HCT116 (cell line): ENCODE results near the gene NRROS. TPM values are rescaled to one million over a fixed set of nuclear protein-coding genes. Genes with fewer than 3 reads are reported as not detected.

Experiments
- ATAC-seq: fragments of 200-7000 bp; cut with Tn5 transposase; 2 replicates; pipeline ENCODE4 v1.9.1; 2020; ENCODE audit warnings: mild to moderate bottlenecking, moderate library complexity
- BruUV-seq: library from RNA; stranded (reverse); fragments of 400-500 nt; replicated peaks from 2 replicates; lab custom pipeline; 2021; lab: Mats Ljungman, UMichigan
- CTCF ChIA-PET: fragments of 300-600 bp; sonication (Branson Sonifier 250); formaldehyde crosslinking; loops from one replicate; lab custom pipeline; 2021; ENCODE audit warnings: antibody characterized with exemption; lab: Charles Lee
- POLR2A ChIA-PET: fragments of 300-600, 350-600 bp; sonication (Branson Sonifier 250); formaldehyde crosslinking; loops from one replicate; lab custom pipeline; 2021; ENCODE audit warnings: antibody characterized with exemption; lab: Charles Lee
- RAD21 ChIA-PET, 2 experiments: fragments of 300-600 bp; sonication (Branson Sonifier 250); formaldehyde crosslinking; loops; one replicate each; lab custom pipeline; 2023; ENCODE audit warnings: low total read pairs in 2 of 2; ENCODE audit not compliant: uncharacterized antibody in 2 of 2, unreplicated experiment in 2 of 2, low non-redundant PET in 1 of 2; lab: Charles Lee
- DNase-seq: peaks from one replicate; pipeline ENCODE4 v3.0.0-alpha.2; 2010; ENCODE audit warnings: low read depth, low spot score
- H2AFZ ChIP-seq: fragments of 200-600 bp; shearing (Covaris generic), sonication (generic); 2 replicates; pipeline ENCODE4 v1.6.1; 2017; ENCODE audit warnings: low read depth, mixed run types, mixed read lengths, antibody characterized with exemption, low read length; ENCODE audit not compliant: poor library complexity, severe bottlenecking
- H3K27ac ChIP-seq: 2 replicates; pipeline ENCODE4 v1.5.1; 2012; ENCODE audit warnings: low read depth, low read length
- H3K27me3 ChIP-seq: fragments of 200-600 bp; sonication (generic); 2 replicates; pipeline ENCODE4 v1.6.1; 2016; ENCODE audit warnings: mixed run types, low read length, mixed read lengths; ENCODE audit not compliant: insufficient read depth
- H3K36me3 ChIP-seq, 2 experiments: fragments of 200-500 bp in 1 of 2; fragments of 200-600 bp in 1 of 2; sonication (Bioruptor generic) in 1 of 2; sonication (generic) in 1 of 2; 2 replicates each; pipeline versions ENCODE4 v1.5.1 to v1.6.1; 2014 to 2016; ENCODE audit warnings: low read length in 2 of 2, inconsistent platforms in 1 of 2, mixed read lengths in 1 of 2, mixed run types in 1 of 2; ENCODE audit not compliant: insufficient read depth in 2 of 2, control insufficient read depth in 1 of 2
- H3K4me1 ChIP-seq, 2 experiments: fragments of 200-600 bp in 1 of 2; sonication (generic) in 1 of 2; 2 replicates each; pipeline versions ENCODE4 v1.5.1 to v1.6.1; 2012 to 2017; ENCODE audit warnings: low read length in 2 of 2, inconsistent platforms in 1 of 2, mild to moderate bottlenecking in 1 of 2, mixed read lengths in 1 of 2, mixed run types in 1 of 2, moderate library complexity in 1 of 2; ENCODE audit not compliant: insufficient read depth in 2 of 2, control insufficient read depth in 1 of 2
- H3K4me2 ChIP-seq: fragments of 200-600 bp; sonication (generic); 2 replicates; pipeline ENCODE4 v1.6.1; 2017; ENCODE audit warnings: mixed run types, low read length, mixed read lengths
- H3K4me3 ChIP-seq, 2 experiments: fragments of 200-600 bp in 1 of 2; sonication (generic) in 1 of 2; replicated peaks in 1 of 2; 2 replicates each; pipeline ENCODE4 v1.5.1; 2011 to 2016; ENCODE audit warnings: low read length in 2 of 2, control low read depth in 1 of 2, low read depth in 1 of 2, mild to moderate bottlenecking in 1 of 2, mixed read lengths in 1 of 2, mixed run types in 1 of 2
- H3K79me2 ChIP-seq: fragments of 200-600 bp; sonication (generic); 2 replicates; pipeline ENCODE4 v1.6.1; 2017; ENCODE audit warnings: mild to moderate bottlenecking, mixed run types, low read length, moderate library complexity, mixed read lengths; ENCODE audit not compliant: insufficient read depth
- H3K9ac ChIP-seq: fragments of 200-600 bp; sonication (generic); 2 replicates; pipeline ENCODE4 v1.6.1; 2016; ENCODE audit warnings: low read length, mixed read lengths
- H3K9me2 ChIP-seq: fragments of 200-600 bp; sonication (generic), shearing (Covaris generic); 2 replicates; pipeline ENCODE4 v1.6.1; 2017; ENCODE audit warnings: mixed run types, mild to moderate bottlenecking, moderate library complexity; ENCODE audit not compliant: insufficient read depth
- H3K9me3 ChIP-seq, 2 experiments: fragments of 200-500 bp in 1 of 2; fragments of 200-600 bp in 1 of 2; sonication (Bioruptor generic) in 1 of 2; sonication (generic) in 1 of 2; 2 replicates each; pipeline ENCODE4 v1.6.1; 2014 to 2017; ENCODE audit warnings: low read length in 2 of 2, mixed read lengths in 2 of 2, inconsistent platforms in 1 of 2, low read depth in 1 of 2, mild to moderate bottlenecking in 1 of 2, mixed run types in 1 of 2, moderate library complexity in 1 of 2; ENCODE audit not compliant: control insufficient read depth in 1 of 2, insufficient read depth in 1 of 2
- H4K20me1 ChIP-seq: fragments of 200-600 bp; sonication (generic), shearing (Covaris generic); 2 replicates; pipeline ENCODE4 v1.6.1; 2017; ENCODE audit warnings: mixed run types, mild to moderate bottlenecking, moderate library complexity; ENCODE audit not compliant: insufficient read depth
- CBX3 ChIP-seq: IDR thresholded peaks from 2 replicates; pipeline ENCODE4 v1.6.1; 2012; ENCODE audit warnings: low read depth
- CTCF ChIP-seq, 3 experiments: fragments of 200-600 bp in 1 of 3; sonication (generic) in 1 of 3; IDR thresholded peaks in 2 of 3; conservative IDR thresholded peaks in 1 of 3; 2 replicates each; pipeline ENCODE4 v1.5.1; 2012 to 2017; ENCODE audit warnings: low read depth in 2 of 3, low read length in 2 of 3, antibody characterized with exemption in 1 of 3, borderline replicate concordance in 1 of 3, control low read depth in 1 of 3, mild to moderate bottlenecking in 1 of 3, mixed read lengths in 1 of 3, mixed run types in 1 of 3, moderate library complexity in 1 of 3; ENCODE audit not compliant: insufficient read depth in 1 of 3
- EGR1 ChIP-seq: IDR thresholded peaks from 2 replicates; pipeline ENCODE4 v1.6.1; 2012; ENCODE audit warnings: low read depth
- ELF1 ChIP-seq: IDR thresholded peaks from 2 replicates; pipeline ENCODE4 v1.6.1; 2012; ENCODE audit warnings: low read depth, borderline replicate concordance
- EZH2 ChIP-seq: fragments of 200-600 bp; sonication (generic); IDR thresholded peaks from 2 replicates; pipeline ENCODE4 v1.6.1; 2017; ENCODE audit warnings: antibody characterized with exemption, mixed run types
- EZH2phosphoT487 ChIP-seq: fragments of 200-600 bp; IDR thresholded peaks from 2 replicates; pipeline ENCODE4 v1.6.1; 2018; ENCODE audit warnings: antibody characterized with exemption, borderline replicate concordance
- JUND ChIP-seq: IDR thresholded peaks from 2 replicates; pipeline ENCODE4 v1.6.1; 2012
- MAX ChIP-seq: IDR thresholded peaks from 2 replicates; pipeline ENCODE4 v1.6.1; 2012
- POLR2A ChIP-seq: IDR thresholded peaks from 2 replicates; pipeline ENCODE4 v1.7.0; 2011; ENCODE audit warnings: borderline replicate concordance; ENCODE audit not compliant: insufficient read depth, insufficient read length; ENCODE audit errors: extremely low read depth
- POLR2AphosphoS5 ChIP-seq: IDR thresholded peaks from 2 replicates; pipeline ENCODE4 v1.6.1; 2011; ENCODE audit warnings: mild to moderate bottlenecking, low read depth, low read length, moderate library complexity
- RAD21 ChIP-seq: IDR thresholded peaks from 2 replicates; pipeline ENCODE4 v1.6.1; 2012; ENCODE audit warnings: low read depth, mild to moderate bottlenecking
- SIN3A ChIP-seq: IDR thresholded peaks from 2 replicates; pipeline ENCODE4 v1.6.1; 2012; ENCODE audit warnings: low read depth
- SRF ChIP-seq: IDR thresholded peaks from 2 replicates; pipeline ENCODE4 v1.6.1; 2012; ENCODE audit warnings: low read depth
- YY1 ChIP-seq: IDR thresholded peaks from 2 replicates; pipeline ENCODE4 v1.6.1; 2011; ENCODE audit warnings: low read length, low read depth, moderate library complexity, mild to moderate bottlenecking; ENCODE audit not compliant: insufficient replicate concordance; ENCODE audit errors: extremely low read depth
- ZFX ChIP-seq: fragments of 450-650 bp; IDR thresholded peaks from 2 replicates; pipeline ENCODE4 v1.6.1; 2017
- ZNF274 ChIP-seq: fragments of 200-500 bp; sonication (Bioruptor generic); IDR thresholded peaks from 2 replicates; pipeline ENCODE4 v1.6.1; 2014; ENCODE audit warnings: mild to moderate bottlenecking, low read depth, low read length, inconsistent platforms
- intact Hi-C: fragments of 100-400 bp; cut with micrococcal nuclease; formaldehyde crosslinking; loops from 2 replicates; pipeline ENCODE4 v1.10.0; 2022
- total RNA-seq: library from RNA; stranded (reverse); gene quantifications from one replicate; pipeline ENCODE4 v1.2.1, GENCODE V29; 2021; ENCODE audit not compliant: unreplicated experiment

Gene NRROS
- total RNA-seq, 1 experiment from 2014 or later: 0.12 TPM

- TF ChIP-seq POLR2A: no peak
- no peak for TF ChIP-seq SRF
- no peak for TF ChIP-seq CBX3
- TF ChIP-seq MAX: no peak
- no peak for TF ChIP-seq POLR2AphosphoS5
Observed at GRCh38 chr3:196634224-196634623, 5.3 kb upstream of the NRROS start (continued).

GRCh38 chr3:196634829-196635228 is 4.7 kb upstream of the NRROS start:
- intact Hi-C loops: no loop called here

GRCh38 chr3:196636369-196637349 is 2.8 kb upstream of the NRROS start:
- no peak for DNase-seq
- no peaks in the 10 kb centered on the region for H3K9me3 ChIP-seq
- TF ChIP-seq EZH2phosphoT487 (no peak), YY1 (no peak), CTCF (IDR thresholded peaks at IDR 0.05 in 2 of 3, conservative IDR thresholded peaks at IDR 0.05 in 1 of 3; ENCODE audit: borderline replicate concordance in 1 of 3, insufficient read depth in 1 of 3, low read depth in 2 of 3, low read length in 2 of 3) (no peak), ZNF274 (no peak), POLR2AphosphoS5 (no peak), ELF1 (no peak), SRF (no peak), EZH2 (no peak), POLR2A (no peak), JUND (no peak), SIN3A (no peak), MAX (no peak), ZFX (no peak), CBX3 (no peak), EGR1 (no peak)

More at GRCh38 chr3:196634829-196635228, 4.7 kb upstream of the NRROS start:
- ChIA-PET CTCF (no interaction called here), RAD21 (no interaction called here), POLR2A (no interaction called here)
- no peak overlapping the region for H3K9ac ChIP-seq
- no peaks in the 10 kb centered on the region for H3K27me3 ChIP-seq
- H4K20me1 ChIP-seq: no peaks in the 10 kb centered on the region
- no peaks in the 10 kb centered on the region for H3K9me2 ChIP-seq
- no peak for ATAC-seq
- no peak overlapping the region for H3K4me2 ChIP-seq
- H3K27ac ChIP-seq: no peak overlapping the region
- no peaks in the 10 kb centered on the region for H3K79me2 ChIP-seq
- TF ChIP-seq RAD21: no peak
- TF ChIP-seq, all 23 proteins: peak for 0
- BruUV-seq: no TSS peak
- H3K9me3 ChIP-seq: no peaks in the 10 kb centered on the region
- H2AFZ ChIP-seq: no peak overlapping the region
- no peak overlapping the region for H3K4me3 ChIP-seq
- no peak for DNase-seq
- no peaks in the 10 kb centered on the region for H3K36me3 ChIP-seq
- H3K4me1 ChIP-seq: peaks cover 2 to 14% of the 10 kb centered on the region in 2 experiments; a peak in 2 of 4 replicates

More at GRCh38 chr3:196636369-196637349, 2.8 kb upstream of the NRROS start:
- Histone ChIP-seq H3K36me3 (no peaks in the 10 kb centered on the region), H3K4me3 (no peak overlapping the region), H3K4me1 (peaks cover 2 to 10% of the 10 kb centered on the region in 2 experiments; a peak in 2 of 4 replicates), H3K9me2 (no peaks in the 10 kb centered on the region), H3K4me2 (no peak overlapping the region), H3K79me2 (no peaks in the 10 kb centered on the region), H2AFZ (no peak overlapping the region), H4K20me1 (no peaks in the 10 kb centered on the region), H3K9ac (no peak overlapping the region), H3K27me3 (no peaks in the 10 kb centered on the region), H3K27ac (no peak overlapping the region)
- RAD21 ChIA-PET: no interaction called here
- POLR2A ChIA-PET: no interaction called here
- ATAC-seq: no peak
- no TSS peak for BruUV-seq
- intact Hi-C loops: no loop called here
- CTCF ChIA-PET: no interaction called here
